Fibroblast of the conjunctiva (primary cell): ENCODE measurements around the gene SYCE3.

Source experiments
- DNase-seq: peaks from one replicate; pipeline ENCODE4 v3.0.0-alpha.2; 2010; ENCODE audit warnings: low read depth

SYCE3 gene

DNA sequence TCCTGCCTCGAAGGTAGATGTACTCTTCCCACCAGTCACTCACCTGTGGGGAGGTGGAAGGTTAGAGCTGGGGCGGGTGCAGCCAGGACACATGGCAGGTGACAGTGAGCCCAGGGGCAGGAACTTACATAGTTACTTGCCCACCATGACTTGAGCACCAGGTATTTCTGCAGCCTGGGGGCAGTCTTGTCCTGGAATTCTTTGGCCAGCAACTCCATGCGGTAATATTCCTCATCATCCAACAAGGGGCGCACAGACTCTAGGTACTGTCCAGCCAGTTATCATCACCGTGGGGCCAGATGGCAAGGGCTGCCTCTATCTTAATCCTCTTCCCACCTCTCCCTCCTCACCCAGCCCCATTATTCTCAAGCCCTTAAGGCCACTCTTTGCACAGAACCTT is 13.4 kb upstream of the SYCE3 start:
- peak; percentile 12 for DNase-seq

GRCh38 chr22:50575426-50575941 is 12.8 kb upstream of the SYCE3 start:
- no peak for DNase-seq

- no peak for DNase-seq
Observed at GRCh38 chr22:50574383-50574755, 11.7 kb upstream of the SYCE3 start.

GRCh38 chr22:50573491-50574382 is 11.0 kb upstream of the SYCE3 start:
- no peak for DNase-seq

GRCh38 chr22:50572965-50573364 is 10.2 kb upstream of the SYCE3 start:
- DNase-seq = no peak

DNA sequence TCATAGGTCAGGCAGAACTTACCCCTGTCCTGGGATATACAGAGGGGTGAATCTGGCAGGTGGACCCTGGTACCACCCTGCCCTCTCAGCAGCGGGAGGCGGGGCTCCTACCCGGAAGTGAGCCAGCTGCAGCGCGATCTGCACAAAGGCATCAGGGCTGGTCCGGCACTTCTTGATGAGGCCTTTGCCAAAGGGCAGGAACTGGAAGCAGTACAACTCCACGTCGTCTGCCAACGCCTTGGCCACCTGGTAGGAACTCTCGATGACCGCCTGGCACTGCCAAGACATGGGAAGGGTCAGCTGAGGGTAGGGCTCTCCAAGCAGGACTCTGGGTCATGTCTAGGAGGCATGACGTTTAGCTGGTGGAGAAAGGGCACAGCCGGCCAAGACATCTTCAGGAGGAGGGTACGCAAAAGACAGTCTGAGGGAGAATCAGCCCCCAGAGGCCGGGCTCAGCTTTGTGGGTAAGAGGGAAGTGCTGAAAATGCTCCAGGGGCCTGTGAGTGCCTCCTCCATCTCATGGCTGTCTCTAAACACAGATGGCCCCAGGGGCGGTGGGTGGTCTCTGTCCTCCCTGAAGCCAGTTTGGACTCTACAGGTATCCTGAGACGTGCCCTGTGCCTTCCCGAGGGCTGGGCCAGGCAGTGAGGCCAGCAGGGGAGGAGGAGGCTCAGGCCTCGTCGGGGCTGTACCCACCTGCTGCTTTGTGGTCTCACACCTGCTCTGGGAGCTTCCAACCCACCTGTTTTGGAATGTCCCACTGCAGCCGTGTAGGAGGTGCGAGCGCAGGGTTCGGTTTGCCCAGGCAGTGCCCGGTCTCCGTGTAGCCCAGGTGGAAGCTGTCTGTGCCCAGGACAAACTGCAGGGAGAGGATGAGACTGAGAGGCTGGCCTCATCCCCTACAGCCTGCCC is 8.8 kb upstream of the SYCE3 start:
- no peak for DNase-seq

DNA sequence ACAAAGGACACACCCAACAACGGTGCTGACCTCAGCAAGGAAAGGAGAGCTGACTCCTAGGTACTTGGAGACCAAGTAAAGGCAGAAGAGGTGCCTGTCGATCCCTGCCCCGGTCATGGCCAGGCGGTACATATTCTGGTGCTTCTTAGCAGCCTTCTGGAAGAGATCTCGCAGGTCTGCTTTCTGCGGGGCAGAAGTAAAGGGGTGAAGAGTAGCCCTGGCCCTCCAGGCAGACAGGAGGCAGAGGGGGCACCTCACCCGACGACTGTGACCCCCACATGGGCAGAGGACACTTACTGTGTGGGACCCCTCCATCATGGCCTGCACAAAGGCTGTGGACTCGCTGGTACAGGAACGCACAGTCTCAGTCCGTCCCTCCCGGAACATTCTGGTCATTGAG is 8.1 kb upstream of the SYCE3 start:
- DNase-seq = no peak

DNA sequence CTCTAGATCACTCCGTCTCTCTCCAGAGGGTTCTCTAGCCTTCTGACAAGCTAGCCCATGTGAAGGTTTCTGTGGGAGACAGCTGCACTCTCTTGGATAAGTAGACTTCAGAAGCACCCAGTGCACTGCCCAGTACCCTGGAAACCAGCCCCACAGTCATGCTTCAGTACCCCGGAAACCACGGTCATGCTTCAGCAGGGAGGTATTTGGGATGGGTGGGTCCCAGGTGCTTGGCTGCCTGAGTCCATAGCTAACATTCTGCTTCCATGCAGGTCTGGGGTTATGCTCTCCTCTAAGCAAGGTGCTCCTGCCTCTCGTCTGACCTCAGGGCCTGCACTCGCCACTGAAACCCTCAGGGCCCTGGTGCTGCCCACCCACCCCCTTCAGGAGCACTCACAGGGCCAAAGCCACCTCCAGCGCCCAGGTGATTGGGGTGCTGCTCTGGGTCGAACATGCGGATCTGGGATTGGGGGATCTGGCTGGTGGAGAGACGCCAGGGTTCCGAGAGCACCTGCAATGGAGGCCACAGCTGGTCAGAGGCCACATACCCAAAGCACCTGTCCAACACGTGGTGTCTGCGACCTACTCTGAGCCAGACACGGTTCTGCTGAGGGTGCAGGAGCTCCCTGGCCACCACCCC is 7.3 kb upstream of the SYCE3 start:
- no peak for DNase-seq

DNA sequence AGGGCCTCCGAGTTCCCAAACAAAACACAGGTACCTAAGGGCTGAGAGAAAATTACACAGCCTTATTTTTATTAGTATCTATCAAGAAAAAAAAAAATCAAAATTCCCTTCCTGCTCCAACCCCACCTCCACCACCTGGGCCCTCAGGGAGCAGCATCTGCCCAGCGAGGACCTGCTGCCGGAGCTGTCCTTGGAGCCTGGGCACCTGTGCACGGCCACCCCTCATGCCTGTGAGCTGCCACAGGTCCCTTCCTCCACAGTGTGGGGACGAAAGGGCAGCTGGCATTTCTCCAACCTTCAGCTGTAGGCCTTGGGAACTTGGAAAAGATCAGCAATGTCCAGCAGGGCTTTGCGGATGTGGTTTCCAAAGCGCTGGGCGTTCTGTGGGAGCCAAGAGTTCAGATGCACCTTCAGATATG is 6.3 kb upstream of the SYCE3 start:
- no peak for DNase-seq

DNA sequence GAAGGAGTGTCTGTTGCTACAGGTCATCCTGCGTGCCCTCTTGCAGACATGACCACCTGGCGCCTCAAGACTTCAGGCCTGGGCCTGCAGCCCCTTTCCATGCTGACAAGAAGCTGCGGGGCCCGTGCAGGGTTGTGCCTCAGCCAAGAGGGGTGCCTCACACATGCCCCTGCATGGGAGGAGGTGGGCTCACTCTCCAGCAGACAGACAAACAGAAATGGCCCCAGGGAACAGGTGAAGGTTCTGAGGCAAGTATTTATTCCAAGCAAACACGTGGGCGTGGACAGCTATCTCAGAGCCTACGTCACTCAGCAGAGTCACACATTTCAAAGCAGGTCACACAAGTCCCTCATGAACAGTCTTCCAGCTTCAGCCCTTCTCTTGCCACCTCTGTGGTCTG is 5.9 kb upstream of the SYCE3 start:
- no peak for DNase-seq

DNA sequence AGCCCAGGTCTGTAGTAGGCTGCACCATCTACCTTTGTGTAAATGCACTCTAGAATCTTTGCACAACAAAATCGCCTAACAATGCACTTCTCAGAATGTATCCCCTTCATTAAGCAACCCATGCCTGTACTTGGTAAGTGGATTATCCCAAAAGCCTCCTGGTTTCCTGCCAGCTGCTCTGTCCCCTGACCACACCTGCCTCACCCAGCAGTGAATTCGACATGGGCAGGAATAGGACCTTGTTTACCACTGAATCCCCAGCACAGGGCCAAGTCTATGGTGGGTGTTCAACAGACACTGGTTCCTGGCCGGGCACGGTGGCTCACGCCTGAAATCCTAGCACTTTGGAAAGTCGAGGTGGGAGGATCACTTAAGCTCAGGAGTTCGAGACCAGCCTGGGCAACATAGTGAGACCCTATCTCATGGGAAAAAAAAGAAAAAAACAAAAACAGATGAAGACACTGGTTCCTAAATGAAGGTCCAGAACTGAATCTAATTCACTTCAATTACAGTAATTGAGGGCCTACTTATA is 5.1 kb upstream of the SYCE3 start:
- DNase-seq = no peak

DNA sequence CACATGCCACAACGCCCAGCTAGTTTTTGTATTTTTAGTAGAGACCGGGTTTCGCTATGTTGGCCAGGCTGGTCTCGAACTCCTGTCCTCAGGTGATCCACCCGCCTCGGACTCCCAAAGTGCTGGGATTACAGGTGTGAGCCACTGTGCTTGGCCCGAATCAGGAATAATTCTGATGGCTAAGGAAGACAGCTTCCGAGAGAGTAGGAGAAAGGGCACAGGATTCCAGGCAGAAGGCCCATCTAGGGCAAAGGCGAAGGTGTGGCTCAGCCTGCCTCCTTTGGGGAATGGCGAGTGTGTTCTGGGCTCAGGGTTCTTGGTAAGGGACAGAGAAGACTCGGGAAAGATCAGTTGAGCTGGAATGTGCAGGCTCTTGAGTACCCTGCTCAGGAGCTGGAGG is 1.6 kb upstream of the SYCE3 start:
- DNase-seq = no peak

GRCh38 chr22:50563413-50564160 is 868 bp upstream of the SYCE3 start:
- no peak for DNase-seq

GRCh38 chr22:50561401-50562358 is 1.0 kb downstream of the SYCE3 start:
- DNase-seq = no peak

DNA sequence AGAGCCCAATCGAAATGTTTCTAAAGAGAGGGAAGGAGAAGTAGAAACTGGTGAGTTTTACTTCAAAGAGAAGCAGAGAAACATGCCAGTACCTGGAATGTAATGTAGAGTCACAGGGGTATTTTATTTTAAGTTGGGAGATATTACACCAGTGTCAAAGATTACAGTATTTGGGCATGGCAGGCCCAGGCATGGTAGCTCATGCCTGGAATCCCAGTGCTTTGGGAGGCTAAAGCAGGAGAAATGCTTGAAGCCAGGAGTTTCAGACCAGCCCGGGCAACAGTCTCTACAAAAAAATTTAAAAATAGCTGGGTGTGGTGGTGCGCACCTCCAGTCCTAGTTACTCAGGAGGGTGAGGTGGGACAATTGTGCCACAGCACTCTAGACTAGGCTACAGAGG is 2.7 kb downstream of the SYCE3 start:
- DNase-seq = no peak

DNA sequence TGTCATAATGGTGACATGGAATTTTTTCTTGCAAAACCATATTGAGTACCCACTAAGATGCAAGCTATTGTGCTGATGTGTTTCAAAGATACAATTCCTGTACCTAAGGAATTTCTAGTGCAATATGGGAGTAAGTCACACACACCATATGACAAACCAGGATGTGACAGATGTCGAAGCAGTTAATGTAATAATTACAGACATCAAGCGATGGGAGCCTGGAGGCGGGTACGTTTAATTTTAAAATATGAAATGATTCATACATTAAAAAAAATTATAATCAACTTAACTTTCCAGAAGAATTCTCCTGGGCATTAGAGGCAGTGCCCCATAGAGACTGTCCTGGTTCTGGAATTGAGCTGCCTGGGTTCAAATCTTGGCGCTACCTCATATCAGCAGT is 6.0 kb downstream of the SYCE3 start:
- no peak for DNase-seq

GRCh38 chr22:50553310-50553709 is 9.4 kb downstream of the SYCE3 start:
- DNase-seq = no peak

GRCh38 chr22:50551160-50551752 is 11.5 kb downstream of the SYCE3 start:
- no peak for DNase-seq

DNA sequence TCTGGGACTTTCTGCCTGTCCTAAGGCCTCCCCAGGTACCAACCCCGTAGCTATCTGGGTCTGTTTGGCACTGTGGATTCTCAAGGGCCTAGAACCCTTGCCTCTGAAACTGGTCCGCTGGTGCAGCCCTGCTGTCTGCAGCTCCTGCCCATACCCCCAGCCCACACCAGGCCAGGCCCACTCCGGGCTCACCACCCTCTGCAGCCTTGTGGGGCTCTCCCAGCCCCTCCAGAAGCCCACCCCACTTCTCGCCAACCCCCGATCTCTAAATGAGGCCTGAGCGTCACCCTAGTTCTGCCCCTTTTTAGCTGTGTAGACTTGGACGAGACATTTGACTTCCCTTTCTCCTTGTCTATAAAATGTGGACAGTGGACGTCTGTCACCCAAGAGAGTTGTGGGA is 12.3 kb downstream of the SYCE3 start:
- no peak for DNase-seq
